Esophagus mucosa (tissue), 1 donor: ENCODE data around the gene PLPPR5. TPM values are rescaled to one million over a fixed set of nuclear protein-coding genes. Genes with fewer than 3 reads are reported as not detected.
A peak's percentile ranks its signal among the peaks of the same experiment; 100 is the strongest.
"Not testable (repeated sequence)": the region's sequence is repeated elsewhere in the genome, so short reads cannot be mapped to it uniquely, and the experiment has no call there.

Experiments
- ATAC-seq: fragments of 200-7000 bp; cut with Tn5 transposase; one replicate; pipeline ENCODE4 v1.9.1; 2020
- total RNA-seq: library from RNA; stranded (reverse); gene quantifications from one replicate; pipeline ENCODE4 v1.2.4, GENCODE V29; 2023
- donor health status: DM: yes; HTN: yes; CAD: no.

The PLPPR5 gene
- total RNA-seq, 1 donor from 2014 or later: not detected

- ATAC-seq: no peak
Observed at GRCh38 chr1:98908980-98909379, 95.7 kb downstream of the PLPPR5 start.

- no peak for ATAC-seq
Observed at GRCh38 chr1:98906809-98907208, 97.9 kb downstream of the PLPPR5 start.

DNA sequence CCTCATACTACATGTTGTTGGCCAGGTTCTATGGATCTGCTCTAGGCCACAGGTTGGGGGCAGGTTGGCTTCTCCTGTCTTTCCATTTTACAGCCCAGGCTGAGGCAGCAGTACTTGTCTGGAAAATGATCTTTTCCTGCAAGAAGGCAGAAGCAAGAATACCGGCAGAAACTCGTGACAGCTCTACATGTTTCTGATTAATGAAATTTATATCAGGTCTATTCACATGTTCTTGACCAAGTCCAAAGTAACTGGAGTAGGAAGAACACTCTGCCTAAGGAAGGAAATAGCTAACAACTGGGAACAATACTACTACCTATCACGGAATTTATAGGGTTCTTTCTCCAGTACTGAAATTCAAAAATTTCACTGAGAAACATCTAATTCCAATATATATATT is 98.3 kb downstream of the PLPPR5 start:
- ATAC-seq: no peak

GRCh38 chr1:98904684-98905083 is 100.0 kb downstream of the PLPPR5 start:
- no peak for ATAC-seq

- ATAC-seq: no peak
Observed at GRCh38 chr1:98903726-98904125, 100.9 kb downstream of the PLPPR5 start.

GRCh38 chr1:98903261-98903660 is 101.4 kb downstream of the PLPPR5 start:
- ATAC-seq: no peak

GRCh38 chr1:98898940-98899339 is 105.7 kb downstream of the PLPPR5 start:
- no peak for ATAC-seq

GRCh38 chr1:98897479-98897878 is 107.2 kb downstream of the PLPPR5 start:
- ATAC-seq: no peak

DNA sequence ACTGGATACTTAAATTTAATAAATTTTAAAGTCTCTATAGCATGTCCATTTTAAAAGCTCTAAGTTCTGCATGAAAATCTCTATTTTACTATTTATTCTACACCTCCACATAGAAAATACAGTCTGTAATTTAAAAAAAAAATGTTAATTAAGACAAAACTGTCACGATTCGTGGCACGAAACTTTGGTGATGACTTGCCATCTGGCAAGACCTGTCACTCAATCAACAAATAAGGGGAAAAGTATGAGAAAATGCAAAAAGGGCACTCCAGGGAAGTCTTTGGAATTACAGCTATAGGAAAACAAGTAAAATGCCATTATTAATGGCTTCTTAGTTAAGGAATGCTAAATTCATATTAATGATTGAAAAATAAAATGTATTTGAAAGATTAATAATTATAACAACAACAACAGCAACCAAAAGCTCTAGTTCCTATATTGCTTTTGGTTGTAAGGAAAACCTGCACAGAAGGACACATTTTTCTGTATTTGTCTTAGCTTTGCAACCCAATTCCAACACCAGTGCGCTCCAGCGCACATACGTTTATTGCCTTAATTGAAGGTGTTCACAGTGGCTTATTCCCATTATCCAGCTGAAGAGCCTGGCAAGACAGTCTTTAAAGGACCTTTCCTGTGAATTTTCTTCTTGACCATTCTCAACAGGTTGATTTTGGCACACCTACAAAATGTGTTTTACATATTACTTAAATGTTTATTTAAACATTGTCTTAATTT is 107.8 kb downstream of the PLPPR5 start:
- ATAC-seq: no peak

DNA sequence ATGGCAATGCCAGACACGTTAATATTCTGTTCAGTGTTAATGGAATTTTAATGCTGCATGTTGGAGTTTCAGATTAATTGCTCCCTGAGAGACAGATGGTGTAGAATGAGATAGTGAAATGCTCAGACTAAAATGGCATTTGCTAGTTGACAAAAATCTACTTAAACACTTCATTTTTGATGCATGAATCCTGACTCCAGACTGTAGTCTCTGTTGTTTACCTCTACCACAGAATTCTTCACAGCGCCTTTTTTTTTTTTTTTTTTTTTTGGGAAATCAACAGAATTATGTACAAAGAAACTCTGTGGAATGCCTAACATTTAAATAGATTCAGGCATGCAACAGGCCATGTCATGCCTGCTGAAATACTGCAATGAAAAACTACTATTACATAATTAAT is 111.3 kb downstream of the PLPPR5 start:
- ATAC-seq: no peak

DNA sequence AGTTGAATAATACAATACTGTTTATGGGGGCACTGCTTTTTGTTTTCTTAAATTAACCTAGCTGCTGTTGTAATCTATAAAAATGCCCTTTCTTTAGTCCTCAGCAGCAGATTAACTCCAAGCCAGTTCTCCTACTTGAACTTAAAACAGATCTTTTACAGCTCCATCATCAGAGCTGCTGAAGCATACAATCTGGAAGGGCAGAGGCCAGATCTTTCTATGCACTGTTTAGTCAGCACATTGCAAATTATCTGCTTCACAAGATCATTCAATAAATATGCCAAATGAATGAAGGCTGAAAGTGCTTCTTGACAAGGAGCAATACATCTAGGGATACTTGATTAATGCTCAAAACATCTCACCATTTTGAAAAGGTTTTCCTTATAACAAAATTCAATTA is 115.8 kb downstream of the PLPPR5 start:
- no peak for ATAC-seq

- ATAC-seq: no peak
Observed at GRCh38 chr1:98887507-98887906, 117.2 kb downstream of the PLPPR5 start.

DNA sequence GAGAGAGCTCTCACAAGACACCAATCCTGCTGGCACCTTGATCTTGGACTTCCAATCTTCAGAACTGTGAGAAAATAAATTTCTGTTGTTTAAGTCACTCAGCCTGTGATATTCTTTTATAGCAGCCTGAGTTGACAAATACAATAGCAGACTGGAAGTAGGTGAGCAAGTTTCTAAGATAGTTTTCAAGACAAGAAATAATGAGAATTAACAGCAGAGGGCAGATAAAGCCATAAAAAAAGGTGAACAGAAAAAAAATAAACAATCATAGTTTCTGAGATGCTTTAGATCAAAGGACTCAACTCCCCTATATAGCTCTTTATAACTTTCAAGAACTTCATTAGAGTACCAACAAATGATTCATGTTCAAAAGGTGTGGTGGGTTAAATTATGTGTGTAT is 119.8 kb downstream of the PLPPR5 start:
- no peak for ATAC-seq

- no peak for ATAC-seq
Observed at GRCh38 chr1:98881901-98882300, 122.8 kb downstream of the PLPPR5 start.

DNA sequence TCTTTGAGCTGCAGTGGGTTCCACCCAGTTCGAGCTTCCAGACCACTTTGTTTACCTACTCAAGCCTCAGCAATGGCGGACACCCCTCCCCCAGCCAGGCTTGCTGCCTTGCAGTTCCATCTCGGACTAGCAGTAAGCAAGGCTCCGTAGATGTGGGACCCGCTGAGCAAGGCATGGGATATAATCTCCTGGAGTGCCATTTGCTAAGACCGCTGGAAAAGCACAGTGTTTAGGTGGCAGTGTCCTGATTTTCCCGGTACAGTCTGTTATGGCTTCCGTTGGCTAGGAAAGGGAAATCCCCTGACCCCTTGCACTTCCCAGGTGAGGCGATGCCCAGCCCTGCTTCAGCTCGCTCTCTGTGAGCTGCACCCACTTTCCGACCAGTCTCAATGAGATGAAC is 123.4 kb downstream of the PLPPR5 start:
- not testable (repeated sequence) for ATAC-seq

- ATAC-seq: no peak
Observed at GRCh38 chr1:98874828-98875227, 129.8 kb downstream of the PLPPR5 start.

GRCh38 chr1:98870959-98871903 is 133.4 kb downstream of the PLPPR5 start:
- peak; percentile 58 for ATAC-seq

DNA sequence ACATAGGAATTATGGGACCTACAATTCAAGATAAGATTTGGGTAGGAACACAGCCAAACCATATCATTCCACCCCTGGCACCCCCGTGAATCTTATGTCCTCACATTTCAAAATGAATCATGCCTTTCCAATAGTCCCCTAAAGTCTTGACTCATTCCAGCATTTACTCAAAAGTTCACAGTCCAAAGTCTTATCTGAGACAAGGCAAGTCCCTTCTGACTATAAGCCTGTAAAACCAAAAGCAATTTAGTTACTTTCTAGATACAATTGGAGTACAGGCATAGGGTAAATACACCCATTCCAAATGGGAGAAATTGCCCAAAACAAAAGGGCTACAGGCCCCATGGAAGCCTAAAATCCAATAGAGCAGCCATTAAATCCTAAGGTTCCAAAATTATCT is 138.9 kb downstream of the PLPPR5 start:
- no peak for ATAC-seq

GRCh38 chr1:98860329-98860728 is 144.3 kb downstream of the PLPPR5 start:
- ATAC-seq: no peak

- no peak for ATAC-seq
Observed at GRCh38 chr1:98854137-98854536, 150.5 kb downstream of the PLPPR5 start.

DNA sequence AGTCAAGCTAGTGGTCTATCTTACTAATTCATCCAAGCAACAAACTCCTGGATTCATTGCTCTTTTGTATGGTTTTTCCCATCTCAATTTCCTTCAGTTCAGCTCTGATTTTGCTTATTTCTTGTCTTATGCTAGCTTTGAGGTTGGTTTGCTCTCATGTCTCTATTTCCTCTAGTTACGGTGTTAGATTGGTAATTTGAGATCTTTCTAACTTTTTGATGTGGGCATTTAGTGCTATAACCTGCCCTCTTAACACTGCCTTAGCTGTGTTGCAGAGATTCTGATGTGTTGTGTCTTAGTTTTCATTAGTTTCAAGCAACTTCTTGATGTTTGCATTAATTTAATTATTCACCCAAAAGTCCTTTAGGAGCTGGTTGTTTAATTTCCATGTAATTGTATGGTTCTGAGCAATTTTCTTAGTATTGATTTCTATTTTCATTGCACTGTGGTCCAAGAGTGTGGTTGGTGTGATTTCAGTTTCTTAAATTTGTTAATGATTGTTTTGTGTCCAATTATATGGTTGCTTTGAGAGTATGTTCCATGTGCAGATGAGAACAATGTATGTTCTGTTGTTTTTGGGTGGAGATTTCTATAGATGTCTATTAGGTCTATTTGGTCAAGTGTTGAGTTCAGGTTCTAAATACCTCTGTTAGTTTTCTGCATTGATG is 154.6 kb downstream of the PLPPR5 start:
- ATAC-seq: no peak

- no peak for ATAC-seq
Observed at GRCh38 chr1:98842241-98842640, 162.4 kb downstream of the PLPPR5 start.
